Hepatocyte (in vitro differentiated cells): ENCODE data around the gene GCNT3.

ENCODE experiments used
- CTCF ChIP-seq: fragments of 200-600 bp; sonication (generic); IDR thresholded peaks from 2 replicates; pipeline ENCODE4 v1.5.1; 2016; ENCODE audit warnings: antibody characterized with exemption, mild to moderate bottlenecking; ENCODE audit not compliant: poor library complexity
- EZH2 ChIP-seq: fragments of 200-600 bp; sonication (generic); IDR thresholded peaks from 2 replicates; pipeline ENCODE4 v1.6.1; 2016; ENCODE audit warnings: antibody characterized with exemption, mild to moderate bottlenecking, borderline replicate concordance
- EZH2phosphoT487 ChIP-seq: fragments of 200-600 bp; sonication (generic); IDR thresholded peaks from one replicate; pipeline ENCODE4 v1.6.1; 2018; ENCODE audit warnings: antibody characterized with exemption, mild to moderate bottlenecking, low read depth, moderate library complexity; ENCODE audit not compliant: unreplicated experiment, severe bottlenecking

DNA sequence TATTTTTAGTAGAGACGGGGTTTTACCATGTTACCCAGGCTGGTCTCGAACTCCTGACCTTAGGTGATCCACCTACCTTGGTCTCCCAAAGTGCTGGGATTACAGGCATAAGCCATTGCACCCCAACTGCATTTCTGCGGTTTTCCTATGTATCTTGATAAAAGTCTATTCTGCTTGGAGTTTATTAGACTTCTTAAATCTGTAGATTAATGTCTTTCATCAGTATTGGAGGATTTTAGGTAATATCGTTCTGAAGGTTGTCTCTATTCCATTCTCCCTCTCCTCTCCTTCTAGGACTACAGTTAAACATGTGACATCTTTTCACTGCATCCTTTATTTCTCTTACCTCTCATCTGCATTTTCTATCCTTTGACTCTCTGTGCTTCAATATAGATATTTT lies 46.3 kb upstream of the GCNT3 start:
- TF ChIP-seq CTCF (no peak), EZH2 (no peak), EZH2phosphoT487 (no peak)
